Keratinocyte (primary cell): ENCODE data around the gene SKA2.

Experiments used
- EZH2 ChIP-seq: IDR thresholded peaks from one replicate; pipeline ENCODE4 v1.6.1; 2012; ENCODE audit warnings: inconsistent platforms, mild to moderate bottlenecking, low read length, moderate library complexity
- TF ChIP-seq, protein P1 (sequence below), 3 experiments: IDR thresholded peaks in 1 of 3; conservative IDR thresholded peaks in 1 of 3; optimal IDR thresholded peaks in 1 of 3; 2 replicates in 2 of 3; 3 replicates in 1 of 3; pipeline versions ENCODE3 to v1.5.1; 2011; ENCODE audit warnings: low read length in 3 of 3, mild to moderate bottlenecking in 3 of 3, moderate library complexity in 2 of 3, control low read depth in 1 of 3, inconsistent platforms in 1 of 3; ENCODE audit not compliant: insufficient read depth in 2 of 3; ENCODE audit errors: extremely low read depth in 1 of 3

DNA sequence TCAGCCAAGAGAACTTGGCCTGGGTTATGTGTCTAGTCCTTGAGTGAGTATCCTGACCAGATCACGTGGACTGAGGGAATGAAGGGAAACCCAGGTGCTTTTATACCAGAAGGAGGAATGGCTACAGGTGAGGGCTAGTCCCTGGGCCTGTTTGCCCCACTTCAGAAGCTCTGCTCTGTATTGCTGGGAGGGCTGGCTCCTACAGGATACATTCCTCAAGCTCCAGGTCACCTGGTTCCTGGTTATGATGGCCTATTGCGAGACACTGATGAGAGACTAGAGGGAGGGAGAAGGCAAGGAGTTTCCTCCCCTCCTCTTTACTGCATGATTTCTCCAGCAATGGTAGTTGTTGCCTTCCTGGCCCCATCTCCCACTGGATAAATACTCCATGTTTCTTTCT is 35.8 kb upstream of the SKA2 start:
- TF ChIP-seq, protein P1, sequence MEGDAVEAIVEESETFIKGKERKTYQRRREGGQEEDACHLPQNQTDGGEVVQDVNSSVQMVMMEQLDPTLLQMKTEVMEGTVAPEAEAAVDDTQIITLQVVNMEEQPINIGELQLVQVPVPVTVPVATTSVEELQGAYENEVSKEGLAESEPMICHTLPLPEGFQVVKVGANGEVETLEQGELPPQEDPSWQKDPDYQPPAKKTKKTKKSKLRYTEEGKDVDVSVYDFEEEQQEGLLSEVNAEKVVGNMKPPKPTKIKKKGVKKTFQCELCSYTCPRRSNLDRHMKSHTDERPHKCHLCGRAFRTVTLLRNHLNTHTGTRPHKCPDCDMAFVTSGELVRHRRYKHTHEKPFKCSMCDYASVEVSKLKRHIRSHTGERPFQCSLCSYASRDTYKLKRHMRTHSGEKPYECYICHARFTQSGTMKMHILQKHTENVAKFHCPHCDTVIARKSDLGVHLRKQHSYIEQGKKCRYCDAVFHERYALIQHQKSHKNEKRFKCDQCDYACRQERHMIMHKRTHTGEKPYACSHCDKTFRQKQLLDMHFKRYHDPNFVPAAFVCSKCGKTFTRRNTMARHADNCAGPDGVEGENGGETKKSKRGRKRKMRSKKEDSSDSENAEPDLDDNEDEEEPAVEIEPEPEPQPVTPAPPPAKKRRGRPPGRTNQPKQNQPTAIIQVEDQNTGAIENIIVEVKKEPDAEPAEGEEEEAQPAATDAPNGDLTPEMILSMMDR (optimal IDR thresholded peaks at IDR 0.05 in 1 of 3, IDR thresholded peaks at IDR 0.05 in 1 of 3, conservative IDR thresholded peaks at IDR 0.05 in 1 of 3; ENCODE audit: extremely low read depth in 1 of 3, insufficient read depth in 2 of 3, low read length in 3 of 3): no peak
- no peak for TF ChIP-seq EZH2
